Progenitor cell of endocrine pancreas (in vitro differentiated cells): Measurements from ENCODE around the gene SPECC1L. TPM values are rescaled to one million over a fixed set of nuclear protein-coding genes. Genes with fewer than 3 reads are reported as not detected.

Source experiments
- DNase-seq: peaks from one replicate; pipeline ENCODE4 v3.0.0; 2021; ENCODE audit warnings: low spot score; ENCODE audit not compliant: unreplicated experiment
- H3K27ac Mint-ChIP-seq: 2 replicates; pipeline ENCODE4 v1.8.0; 2021; ENCODE audit warnings: mild to moderate bottlenecking, moderate library complexity, mixed read lengths
- H3K27me3 Mint-ChIP-seq: 2 replicates; pipeline ENCODE4 v1.8.0; 2021; ENCODE audit warnings: mixed read lengths
- H3K36me3 Mint-ChIP-seq: 2 replicates; pipeline ENCODE4 v1.8.0; 2022; ENCODE audit warnings: mixed read lengths; ENCODE audit not compliant: insufficient read depth
- H3K4me1 Mint-ChIP-seq: 2 replicates; pipeline ENCODE4 v1.8.0; 2021; ENCODE audit warnings: low read depth, mixed read lengths
- H3K4me3 Mint-ChIP-seq: 2 replicates; pipeline ENCODE4 v1.8.0; 2021; ENCODE audit warnings: low read depth, mild to moderate bottlenecking, moderate library complexity, mixed read lengths
- H3K9me3 Mint-ChIP-seq: 2 replicates; pipeline ENCODE4 v1.8.0; 2021; ENCODE audit warnings: low read depth, mixed read lengths
- CTCF ChIP-seq: fragments of 200-600 bp; sonication (generic); IDR thresholded peaks from one replicate; pipeline ENCODE4 v1.5.0; 2021; ENCODE audit warnings: antibody characterized with exemption, mild to moderate bottlenecking; ENCODE audit not compliant: unreplicated experiment
- total RNA-seq: library from RNA; stranded (reverse); gene quantifications from 2 replicates; pipeline ENCODE4 v1.2.1, GENCODE V29; 2021

Gene SPECC1L
- total RNA-seq, 1 donor from 2014 or later = 96.9 TPM

GRCh38 chr22:24427500-24428164 lies 157.0 kb downstream of the SPECC1L start, which contains the start of gene ADORA2A:
TSS of gene ADORA2A (plus strand) at chr22:24427599. CDS start at chr22:24433405, 5,806 bp downstream.
- no peak for DNase-seq
- Mint-ChIP-seq H3K27me3 (peaks cover 28% of the 10 kb centered on the region), H3K36me3 (no peaks in the 10 kb centered on the region), H3K4me3 (no peak within 1 kb of the TSS), H3K4me1 (peaks cover 1% of the 10 kb centered on the region), H3K27ac (no peak within 1 kb of the TSS), H3K9me3 (no peaks in the 10 kb centered on the region)
- no peak for TF ChIP-seq CTCF

GRCh38 chr22:24428751-24429410 lies 158.2 kb downstream of the SPECC1L start:
- H3K36me3 Mint-ChIP-seq = no peaks in the 10 kb centered on the region
- H3K4me3 Mint-ChIP-seq = no peak overlapping the region
- DNase-seq = no peak
- peaks cover 26% of the 10 kb centered on the region for H3K27me3 Mint-ChIP-seq
- H3K27ac Mint-ChIP-seq = no peak overlapping the region
- H3K4me1 Mint-ChIP-seq = peaks cover 1% of the 10 kb centered on the region
- no peak for TF ChIP-seq CTCF
- H3K9me3 Mint-ChIP-seq = no peaks in the 10 kb centered on the region

GRCh38 chr22:24429411-24430365 lies 159.1 kb downstream of the SPECC1L start:
- Mint-ChIP-seq H3K4me1 (peaks cover 1% of the 10 kb centered on the region), H3K4me3 (no peak overlapping the region), H3K9me3 (no peaks in the 10 kb centered on the region), H3K27ac (no peak overlapping the region), H3K36me3 (no peaks in the 10 kb centered on the region), H3K27me3 (peaks cover 24% of the 10 kb centered on the region)
- no peak for DNase-seq
- no peak for TF ChIP-seq CTCF

- Mint-ChIP-seq H3K27me3 (peaks cover 18% of the 10 kb centered on the region), H3K27ac (no peak overlapping the region), H3K4me3 (no peak overlapping the region), H3K36me3 (no peaks in the 10 kb centered on the region), H3K9me3 (no peaks in the 10 kb centered on the region), H3K4me1 (peaks cover 1% of the 10 kb centered on the region)
- no peak for TF ChIP-seq CTCF
- no peak for DNase-seq
Observed at GRCh38 chr22:24430431-24431308, 160.0 kb downstream of the SPECC1L start.
